ENCODE measurements around the gene SCUBE2. TPM values are rescaled to one million over a fixed set of nuclear protein-coding genes. Genes with fewer than 3 reads are reported as not detected.

Gene SCUBE2
- total and polyA plus RNA-seq, 2 donors (not counting 3 experiments of a cell fraction or from before 2014, with no cell fraction given), result 0.55 to 3.5 TPM

- BruUV-seq (replicated peaks), result no TSS peak
- Histone ChIP-seq H3K27me3 (ENCODE audit: control insufficient read depth in 2 of 2, insufficient read depth in 2 of 2, low read length in 2 of 2) (peaks cover 4 to 12% of the 10 kb centered on the region in 2 experiments), H3K9me3 (replicated peaks; ENCODE audit: control insufficient read depth, insufficient read depth, low read length) (no peaks in the 10 kb centered on the region), H3K4me2 (ENCODE audit: insufficient read depth, low read length) (no peak overlapping the region), H3K79me2 (ENCODE audit: control insufficient read depth, insufficient read depth, low read length) (no peaks in the 10 kb centered on the region), H3K9me1 (replicated peaks; ENCODE audit: control insufficient read depth, extremely low read depth, insufficient read depth, low read length) (no peaks in the 10 kb centered on the region), H3K27ac (ENCODE audit: insufficient read depth, low read depth, low read length) (no peak overlapping the region), H4K20me1 (replicated peaks; ENCODE audit: control insufficient read depth, extremely low read depth, insufficient read depth, low read length) (no peaks in the 10 kb centered on the region), H3K9ac (replicated peaks; ENCODE audit: extremely low read depth, insufficient read depth, low read length) (no peak overlapping the region), H3K36me3 (ENCODE audit: control insufficient read depth in 2 of 2, extremely low read depth in 1 of 2, insufficient read depth in 2 of 2, low read length in 2 of 2) (no peaks in the 10 kb centered on the region), H3K4me3 (replicated peaks in 1 of 3; ENCODE audit: insufficient read depth in 1 of 3, low read depth in 1 of 3, low read length in 3 of 3) (no peak overlapping the region), H3K4me1 (ENCODE audit: control insufficient read depth, extremely low read depth, insufficient read depth, low read length) (no peaks in the 10 kb centered on the region), H2AFZ (ENCODE audit: low read depth, low read length) (no peak overlapping the region)
- intact Hi-C loops (cut with micrococcal nuclease), result no loop called here
- TF ChIP-seq, protein P1, sequence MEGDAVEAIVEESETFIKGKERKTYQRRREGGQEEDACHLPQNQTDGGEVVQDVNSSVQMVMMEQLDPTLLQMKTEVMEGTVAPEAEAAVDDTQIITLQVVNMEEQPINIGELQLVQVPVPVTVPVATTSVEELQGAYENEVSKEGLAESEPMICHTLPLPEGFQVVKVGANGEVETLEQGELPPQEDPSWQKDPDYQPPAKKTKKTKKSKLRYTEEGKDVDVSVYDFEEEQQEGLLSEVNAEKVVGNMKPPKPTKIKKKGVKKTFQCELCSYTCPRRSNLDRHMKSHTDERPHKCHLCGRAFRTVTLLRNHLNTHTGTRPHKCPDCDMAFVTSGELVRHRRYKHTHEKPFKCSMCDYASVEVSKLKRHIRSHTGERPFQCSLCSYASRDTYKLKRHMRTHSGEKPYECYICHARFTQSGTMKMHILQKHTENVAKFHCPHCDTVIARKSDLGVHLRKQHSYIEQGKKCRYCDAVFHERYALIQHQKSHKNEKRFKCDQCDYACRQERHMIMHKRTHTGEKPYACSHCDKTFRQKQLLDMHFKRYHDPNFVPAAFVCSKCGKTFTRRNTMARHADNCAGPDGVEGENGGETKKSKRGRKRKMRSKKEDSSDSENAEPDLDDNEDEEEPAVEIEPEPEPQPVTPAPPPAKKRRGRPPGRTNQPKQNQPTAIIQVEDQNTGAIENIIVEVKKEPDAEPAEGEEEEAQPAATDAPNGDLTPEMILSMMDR (IDR thresholded peaks at IDR 0.05; ENCODE audit: extremely low read depth in 1 of 2, insufficient read depth in 1 of 2, low read depth in 1 of 2, low read length in 2 of 2), result peak in 1 of 2 donors; percentile 35
- TF ChIP-seq GATA2 (IDR thresholded peaks at IDR 0.05; ENCODE audit: insufficient read depth, insufficient read length, low read depth, low read length), result no peak
- ChIA-PET CTCF (interaction anchor here (0.8 to 5.4 kb wide), 13 partner anchors 9 to 414 kb away, joined by 3 to 70 read pairs (median 4); no protein-coding TSS in a partner anchor), POLR2A (no interaction called here)
- DNase-seq (ENCODE audit: low read depth, low spot score) (peak; percentile 24), FAIRE-seq (peak; percentile 64)
- dilution Hi-C loops (cut with MboI; ENCODE audit: extremely low pct_ligation_motif_present, low sequenced_read_pairs), result no loop called here
These were observed 1.7 kb upstream of the SCUBE2 start for GRCh38 chr11:9092853-9093778.

DNA sequence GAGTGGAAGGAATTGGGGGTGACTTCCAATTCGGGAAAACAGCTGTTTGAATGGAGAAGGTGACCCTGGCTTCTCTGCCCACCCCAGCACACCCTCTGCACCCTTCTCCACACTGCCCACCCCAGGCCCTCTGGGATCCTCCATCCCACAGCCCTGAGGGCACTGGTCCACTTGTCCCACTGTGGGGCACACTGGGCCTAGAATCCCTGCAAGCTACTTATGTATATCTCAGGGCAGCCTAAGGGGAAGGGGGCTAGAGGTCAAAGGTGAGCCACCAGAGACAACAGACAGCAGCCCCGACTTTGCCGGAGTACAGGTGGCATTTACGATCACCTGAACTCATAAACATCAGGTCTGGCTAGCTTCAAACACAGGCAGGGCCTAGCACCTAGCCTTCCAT lies 673 bp upstream of the SCUBE2 start:
- H3K36me3 ChIP-seq (ENCODE audit: control insufficient read depth in 2 of 2, extremely low read depth in 1 of 2, insufficient read depth in 2 of 2, low read length in 2 of 2), result no peaks in the 10 kb centered on the region
- no peak overlapping the region for H3K9ac ChIP-seq (replicated peaks; ENCODE audit: extremely low read depth, insufficient read depth, low read length)
- H3K9me3 ChIP-seq (replicated peaks; ENCODE audit: control insufficient read depth, insufficient read depth, low read length), result no peaks in the 10 kb centered on the region
- no peak overlapping the region for H3K27ac ChIP-seq (ENCODE audit: insufficient read depth, low read depth, low read length)
- DNase-seq (ENCODE audit: low read depth, low spot score), result no peak
- H3K27me3 ChIP-seq (ENCODE audit: control insufficient read depth in 2 of 2, insufficient read depth in 2 of 2, low read length in 2 of 2), result peaks cover 4 to 14% of the 10 kb centered on the region in 2 experiments
- intact Hi-C loops (cut with micrococcal nuclease), result no loop called here
- POLR2A ChIA-PET, result no interaction called here
- H2AFZ ChIP-seq (ENCODE audit: low read depth, low read length), result no peak overlapping the region
- H3K4me2 ChIP-seq (ENCODE audit: insufficient read depth, low read length), result peak overlapping the region; percentile 68
- no TSS peak for BruUV-seq (replicated peaks)
- CTCF ChIA-PET, result interaction anchor here (1.1 to 5.4 kb wide), 8 partner anchors 8 to 415 kb away, joined by 3 to 70 read pairs (median 6); no protein-coding TSS in a partner anchor
- H3K4me3 ChIP-seq (replicated peaks in 1 of 3; ENCODE audit: insufficient read depth in 1 of 3, low read depth in 1 of 3, low read length in 3 of 3), result peak overlapping the region in 1 of 3 experiments; percentile 8
- no peaks in the 10 kb centered on the region for H3K79me2 ChIP-seq (ENCODE audit: control insufficient read depth, insufficient read depth, low read length)
- no peaks in the 10 kb centered on the region for H3K9me1 ChIP-seq (replicated peaks; ENCODE audit: control insufficient read depth, extremely low read depth, insufficient read depth, low read length)
- no peak for FAIRE-seq
- dilution Hi-C loops (cut with MboI; ENCODE audit: extremely low pct_ligation_motif_present, low sequenced_read_pairs), result no loop called here
- no peaks in the 10 kb centered on the region for H3K4me1 ChIP-seq (ENCODE audit: control insufficient read depth, extremely low read depth, insufficient read depth, low read length)
- no peaks in the 10 kb centered on the region for H4K20me1 ChIP-seq (replicated peaks; ENCODE audit: control insufficient read depth, extremely low read depth, insufficient read depth, low read length)
- TF ChIP-seq EZH2 (IDR thresholded peaks at IDR 0.05; ENCODE audit: borderline replicate concordance, low read depth, low read length, severe bottlenecking) (no peak), GATA2 (IDR thresholded peaks at IDR 0.05; ENCODE audit: insufficient read depth, insufficient read length, low read depth, low read length) (no peak), POLR2AphosphoS5 (IDR thresholded peaks at IDR 0.05; ENCODE audit: insufficient read depth, low read depth, low read length) (no peak), JUN (IDR thresholded peaks at IDR 0.05; ENCODE audit: borderline replicate concordance, insufficient read depth, insufficient read length, low read depth) (no peak), POLR2A (IDR thresholded peaks at IDR 0.05; ENCODE audit: low read depth, low read length) (no peak), FOS (IDR thresholded peaks at IDR 0.05; ENCODE audit: borderline replicate concordance, insufficient read depth, low read length) (no peak), MYC (IDR thresholded peaks at IDR 0.05; ENCODE audit: low read depth, low read length) (no peak), MAX (IDR thresholded peaks at IDR 0.05; ENCODE audit: insufficient read depth, insufficient read length) (no peak)
- TF ChIP-seq, protein P1 (IDR thresholded peaks at IDR 0.05; ENCODE audit: extremely low read depth in 1 of 2, insufficient read depth in 1 of 2, low read depth in 1 of 2, low read length in 2 of 2), result no peak
